HepG2 (cell line): ENCODE measurements around the gene ABCE1. TPM values are rescaled to one million over a fixed set of nuclear protein-coding genes. Genes with fewer than 3 reads are reported as not detected.

Experiments used
- ATAC-seq: fragments of 200-7000 bp; cut with Tn5 transposase; 3 replicates; pipeline ENCODE4 v1.9.1; 2020; ENCODE audit warnings: mild to moderate bottlenecking, moderate library complexity
- BruUV-seq: library from RNA; stranded (reverse); fragments of 400-500 nt; replicated peaks from 2 replicates; lab custom pipeline; 2021; lab: Mats Ljungman, UMichigan
- CTCF ChIA-PET: fragments of 300-600 bp; formaldehyde crosslinking; extraction: SDS; loops from one replicate; lab custom pipeline; 2021; ENCODE audit warnings: low total read pairs, inconsistent platforms, low intra/inter-chr PET ratio; lab: Yijun Ruan, JAX
- POLR2A ChIA-PET: fragments of 350-600 bp; sonication (Branson Sonifier 250); formaldehyde crosslinking; loops from one replicate; lab custom pipeline; 2020; ENCODE audit warnings: antibody characterized with exemption, inconsistent platforms; lab: Yijun Ruan, JAX
- DNase-seq: peaks from one replicate; pipeline ENCODE4 v3.0.0-alpha.2; 2015; ENCODE audit warnings: low spot score
- FAIRE-seq: peaks from 3 replicates; lab custom pipeline; 2011; peaks lifted over from hg19 to GRCh38; lab: Jason Lieb, UNC
- H2AFZ ChIP-seq: one replicate; pipeline ENCODE4 v1.6.1; 2011; ENCODE audit warnings: low read length, inconsistent platforms
- H3K27ac ChIP-seq: fragments of 300-600 bp; 3 replicates; pipeline ENCODE4 v1.8.0; 2011; ENCODE audit warnings: mixed run types, mild to moderate bottlenecking, mixed read lengths, low read length, inconsistent platforms; ENCODE audit not compliant: insufficient read depth; ENCODE audit errors: extremely low read length
- H3K27me3 ChIP-seq, 2 experiments: fragments of 200-600 bp in 1 of 2; 2 replicates in 1 of 2; 3 replicates in 1 of 2; pipeline versions ENCODE4 v1.6.0 to v1.8.0; 2011; ENCODE audit warnings: low read length in 2 of 2, mild to moderate bottlenecking in 2 of 2, moderate library complexity in 2 of 2, inconsistent platforms in 1 of 2; ENCODE audit not compliant: insufficient read depth in 2 of 2, control insufficient read depth in 1 of 2
- H3K36me3 ChIP-seq, 2 experiments: fragments of 200-600 bp in 1 of 2; replicated peaks in 1 of 2; 2 replicates in 1 of 2; 3 replicates in 1 of 2; pipeline versions ENCODE4 v1.5.1 to v1.8.0; 2011; ENCODE audit warnings: low read length in 2 of 2, inconsistent platforms in 1 of 2; ENCODE audit not compliant: insufficient read depth in 2 of 2, control insufficient read depth in 1 of 2
- H3K4me1 ChIP-seq: 2 replicates; pipeline ENCODE4 v1.5.1; 2012; ENCODE audit warnings: low read length, inconsistent platforms; ENCODE audit not compliant: insufficient read depth
- H3K4me2 ChIP-seq: 2 replicates; pipeline ENCODE4 v1.6.0; 2011; ENCODE audit warnings: low read depth, low read length, inconsistent platforms
- H3K4me3 ChIP-seq, 3 experiments: fragments of 200-600 bp in 1 of 3; sonication (generic), shearing (Covaris generic) in 1 of 3; replicated peaks in 1 of 3; 2 replicates each; pipeline ENCODE4 v1.5.1; 2011 to 2016; ENCODE audit warnings: low read length in 3 of 3, inconsistent platforms in 2 of 3, low read depth in 2 of 3, mild to moderate bottlenecking in 2 of 3, control low read depth in 1 of 3, mixed read lengths in 1 of 3; ENCODE audit not compliant: insufficient read depth in 1 of 3
- H3K79me2 ChIP-seq: one replicate; pipeline ENCODE4 v1.6.1; 2011; ENCODE audit warnings: low read length, inconsistent platforms; ENCODE audit not compliant: insufficient read depth
- H3K9ac ChIP-seq: 2 replicates; pipeline ENCODE4 v1.6.0; 2011; ENCODE audit warnings: mild to moderate bottlenecking, low read depth, low read length, inconsistent platforms; ENCODE audit not compliant: insufficient read depth
- H3K9me3 ChIP-seq: 2 replicates; pipeline ENCODE4 v1.5.1; 2012; ENCODE audit warnings: mild to moderate bottlenecking, low read length
- H4K20me1 ChIP-seq: 2 replicates; pipeline ENCODE4 v1.6.0; 2011; ENCODE audit warnings: inconsistent platforms, mild to moderate bottlenecking, low read length, moderate library complexity; ENCODE audit not compliant: insufficient read depth
- JARID2 ChIP-seq: sonication (generic); formaldehyde crosslinking; IDR thresholded peaks from 2 replicates; pipeline ENCODE4 v1.8.1; 2023; ENCODE audit warnings: missing genetic modification reagents, inconsistent platforms; ENCODE audit not compliant: insufficient replicate concordance
- MAFF ChIP-seq: IDR thresholded peaks from 2 replicates; pipeline ENCODE4 v1.6.1; 2011; ENCODE audit warnings: low read depth, low read length, improper control_type of control experiment
- MAFK ChIP-seq, 2 experiments: IDR thresholded peaks in 1 of 2; conservative IDR thresholded peaks in 1 of 2; 2 replicates each; pipeline ENCODE4 v1.6.1; 2011; ENCODE audit warnings: improper control_type of control experiment in 2 of 2, low read length in 2 of 2
- PHF5A ChIP-seq: IDR thresholded peaks from one replicate; pipeline ENCODE4 v1.6.1; 2018; ENCODE audit warnings: low read depth, missing genetic modification reagents; ENCODE audit not compliant: unreplicated experiment
- STAG1 ChIP-seq: sonication (generic); formaldehyde crosslinking; IDR thresholded peaks from 2 replicates; pipeline ENCODE4 v1.4.0; 2020; ENCODE audit warnings: missing genetic modification reagents
- THAP11 ChIP-seq: IDR thresholded peaks from 2 replicates; pipeline ENCODE4 v1.6.1; 2016; ENCODE audit warnings: missing biosample characterization, missing genetic modification reagents
- ZNF251 ChIP-seq: sonication (generic); formaldehyde crosslinking; IDR thresholded peaks from 2 replicates; pipeline ENCODE4 v1.9.0; 2021; ENCODE audit warnings: mild to moderate bottlenecking, missing genetic modification reagents
- ZNF317 ChIP-seq: sonication (generic); formaldehyde crosslinking; IDR thresholded peaks from 2 replicates; pipeline ENCODE4 v1.5.0; 2020; ENCODE audit warnings: mild to moderate bottlenecking, missing genetic modification reagents
- WGBS: methylation state at CpG from one replicate; pipeline ENCODE4 v1.1.6; 2017; ENCODE audit warnings: low lambda C conversion rate; 5-methylcytosine and 5-hydroxymethylcytosine counted together
- in situ Hi-C: cut with HindIII; loops from 2 replicates; pipeline ENCODE4 v1.10.0; 2017; ENCODE audit warnings: low pct_unique_long_range_greater_than_20kb; ENCODE audit not compliant: extremely low pct_ligation_motif_present
- intact Hi-C: fragments of 100-400 bp; cut with micrococcal nuclease; formaldehyde crosslinking; loops from one replicate; pipeline ENCODE4 v1.10.0; 2022; ENCODE audit not compliant: unreplicated experiment
- polyA plus RNA-seq, 8 experiments: library from polyadenylated mRNA; depleted of rRNA in 3 of 8; stranded (reverse) in 7 of 8; unstranded in 1 of 8; fragments of >200 nt; fragmentation: Illumina TruSeq in 4 of 8; extraction: Trizol in 4 of 8; gene quantifications; 2 replicates each; pipeline versions ENCODE4 v1.2.1 to v1.2.3, GENCODE V29; 2011 to 2016; ENCODE audit warnings: low read depth in 4 of 8, missing spikeins in 1 of 8, mixed read lengths in 1 of 8; ENCODE audit not compliant: insufficient read depth in 1 of 8
- total RNA-seq, 5 experiments: library from RNA; depleted of rRNA; stranded (reverse); fragments of >200 nt; fragmentation: Illumina TruSeq; extraction: Trizol; gene quantifications; 2 replicates each; pipeline ENCODE4 v1.2.3, GENCODE V29; 2016; ENCODE audit warnings: low read depth in 1 of 5
- TF ChIP-seq, protein P1 (sequence below): sonication (generic); formaldehyde crosslinking; IDR thresholded peaks from 2 replicates; pipeline ENCODE4 v1.5.0; 2020; ENCODE audit warnings: mild to moderate bottlenecking, missing genetic modification reagents, moderate library complexity

Gene ABCE1
- total and polyA plus RNA-seq, 2 of the 13 experiments (the other 11 are each of a cell fraction or from before 2014, with no cell fraction given), result 50.8 to 139 TPM

DNA sequence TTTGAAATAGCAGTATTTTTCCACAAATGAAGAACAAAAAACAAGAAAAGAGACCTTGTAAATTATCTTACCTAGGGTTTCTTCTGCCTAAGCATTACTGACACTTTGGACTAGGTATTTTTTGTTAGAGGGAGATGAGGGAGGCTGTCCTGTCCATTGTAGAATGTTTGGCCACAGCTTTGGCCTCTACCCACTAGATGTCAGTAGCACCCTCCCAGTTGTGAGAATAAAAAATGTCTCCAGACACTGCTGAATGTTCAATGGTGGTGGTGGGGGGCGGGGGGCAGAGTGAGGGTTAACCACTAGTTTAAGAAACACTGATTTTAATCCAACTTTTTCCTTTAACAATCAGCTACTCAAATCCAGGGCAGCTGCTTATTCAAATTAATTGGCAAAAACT is 56.5 kb downstream of the ABCE1 start:
- Histone ChIP-seq H3K79me2 (no peaks in the 10 kb centered on the region), H4K20me1 (no peaks in the 10 kb centered on the region; the same call in 1 of the 2 replicates), H2AFZ (no peak overlapping the region), H3K4me1 (no peaks in the 10 kb centered on the region), H3K27ac (no peak overlapping the region), H3K4me3 (no peak overlapping the region), H3K27me3 (no peaks in the 10 kb centered on the region), H3K4me2 (no peak overlapping the region), H3K36me3 (peaks cover 12 to 68% of the 10 kb centered on the region in 2 experiments), H3K9me3 (no peaks in the 10 kb centered on the region), H3K9ac (no peak overlapping the region)
- FAIRE-seq, result no peak
- POLR2A ChIA-PET, result no interaction called here
- CTCF ChIA-PET, result interaction anchor here (1.1 to 1.8 kb wide), 3 partner anchors 402 to 455 kb away, joined by 3 to 6 read pairs (median 4); no protein-coding TSS in a partner anchor
- ATAC-seq, result peak; percentile 87
- intact Hi-C loops, result loop anchor here (1.0 kb wide), 3 partner anchors 80 to 456 kb away; no protein-coding TSS in a partner anchor
- in situ Hi-C loops, result no loop called here
- peak; percentile 31 for DNase-seq
- no TSS peak for BruUV-seq
- 100% methylated on average over 1 of the region's 1 CpG for WGBS
- TF ChIP-seq, protein P1, sequence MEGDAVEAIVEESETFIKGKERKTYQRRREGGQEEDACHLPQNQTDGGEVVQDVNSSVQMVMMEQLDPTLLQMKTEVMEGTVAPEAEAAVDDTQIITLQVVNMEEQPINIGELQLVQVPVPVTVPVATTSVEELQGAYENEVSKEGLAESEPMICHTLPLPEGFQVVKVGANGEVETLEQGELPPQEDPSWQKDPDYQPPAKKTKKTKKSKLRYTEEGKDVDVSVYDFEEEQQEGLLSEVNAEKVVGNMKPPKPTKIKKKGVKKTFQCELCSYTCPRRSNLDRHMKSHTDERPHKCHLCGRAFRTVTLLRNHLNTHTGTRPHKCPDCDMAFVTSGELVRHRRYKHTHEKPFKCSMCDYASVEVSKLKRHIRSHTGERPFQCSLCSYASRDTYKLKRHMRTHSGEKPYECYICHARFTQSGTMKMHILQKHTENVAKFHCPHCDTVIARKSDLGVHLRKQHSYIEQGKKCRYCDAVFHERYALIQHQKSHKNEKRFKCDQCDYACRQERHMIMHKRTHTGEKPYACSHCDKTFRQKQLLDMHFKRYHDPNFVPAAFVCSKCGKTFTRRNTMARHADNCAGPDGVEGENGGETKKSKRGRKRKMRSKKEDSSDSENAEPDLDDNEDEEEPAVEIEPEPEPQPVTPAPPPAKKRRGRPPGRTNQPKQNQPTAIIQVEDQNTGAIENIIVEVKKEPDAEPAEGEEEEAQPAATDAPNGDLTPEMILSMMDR (CRISPR knock-in tag), result peak; percentile 59
- no peak for TF ChIP-seq PHF5A
- peak; percentile 48 for TF ChIP-seq STAG1 (CRISPR knock-in tag)
- no peak for TF ChIP-seq THAP11

- WGBS, result 90% methylated on average over 2 of the region's 2 CpGs
- H4K20me1 ChIP-seq, result no peaks in the 10 kb centered on the region; the same call in 1 of the 2 replicates
- no peak for TF ChIP-seq JARID2 (CRISPR knock-in tag)
- TF ChIP-seq ZNF251, result no peak
- peak; percentile 68 to 86; a peak in 3 of 4 replicates for TF ChIP-seq MAFK (conservative IDR thresholded peaks at IDR 0.05 in 1 of 2, IDR thresholded peaks at IDR 0.05 in 1 of 2; ENCODE audit: low read length in 2 of 2)
- peak; percentile 74 for TF ChIP-seq MAFF
- no peak for TF ChIP-seq ZNF317 (CRISPR knock-in tag)
- FAIRE-seq (no peak), DNase-seq (no peak), ATAC-seq (no peak)
- intact Hi-C loops (no loop called here), in situ Hi-C loops (no loop called here)
- no peaks in the 10 kb centered on the region for H3K27me3 ChIP-seq
- no peaks in the 10 kb centered on the region for H3K79me2 ChIP-seq
- H3K9ac ChIP-seq, result no peak overlapping the region
- POLR2A ChIA-PET, result no interaction called here
- no peak overlapping the region for H2AFZ ChIP-seq
- H3K27ac ChIP-seq, result no peak overlapping the region
- CTCF ChIA-PET, result interaction anchor here (1.1 to 1.8 kb wide), 3 partner anchors 402 to 454 kb away, joined by 3 to 6 read pairs (median 4); no protein-coding TSS in a partner anchor
- BruUV-seq, result no TSS peak
- peaks cover 10 to 66% of the 10 kb centered on the region in 2 experiments for H3K36me3 ChIP-seq
- no peaks in the 10 kb centered on the region for H3K4me1 ChIP-seq
- H3K4me2 ChIP-seq, result no peak overlapping the region
- no peaks in the 10 kb centered on the region for H3K9me3 ChIP-seq
- no peak overlapping the region for H3K4me3 ChIP-seq
These were observed 57.3 kb downstream of the ABCE1 start for GRCh38 chr4:145155268-145155870.
